K562 (cell line): ENCODE measurements around the gene DEPDC1B. TPM values are rescaled to one million over a fixed set of nuclear protein-coding genes. Genes with fewer than 3 reads are reported as not detected.

Experiments
- ARID1B ChIP-seq: fragments of 450-650 bp; IDR thresholded peaks from 2 replicates; pipeline ENCODE4 v1.6.1; 2016; ENCODE audit warnings: antibody characterized with exemption, mild to moderate bottlenecking, inconsistent platforms
- CBX3 ChIP-seq, 2 experiments: IDR thresholded peaks; 1 replicate in 1 of 2; 2 replicates in 1 of 2; pipeline ENCODE4 v1.6.1; 2012; ENCODE audit warnings: inconsistent platforms in 2 of 2, low read length in 2 of 2, borderline replicate concordance in 1 of 2, control low read depth in 1 of 2
- GATAD2B ChIP-seq: fragments of 450-650 bp; IDR thresholded peaks from 2 replicates; pipeline ENCODE4 v1.6.1; 2017; ENCODE audit warnings: mild to moderate bottlenecking, borderline replicate concordance
- GTF2A2 ChIP-seq: IDR thresholded peaks from 2 replicates; pipeline ENCODE4 v1.6.1; 2016; ENCODE audit warnings: mild to moderate bottlenecking, missing genetic modification characterization, missing compliant biosample characterization
- HDAC1 ChIP-seq, 2 experiments: fragments of 450-650 bp; IDR thresholded peaks; 2 replicates each; pipeline ENCODE4 v1.6.1; 2016 to 2017; ENCODE audit warnings: inconsistent platforms in 1 of 2, mild to moderate bottlenecking in 1 of 2, moderate library complexity in 1 of 2
- HNRNPL ChIP-seq: fragments of 200-400 bp; formaldehyde crosslinking; IDR thresholded peaks from 2 replicates; pipeline ENCODE4 v1.6.1; 2017; ENCODE audit warnings: low read depth, mild to moderate bottlenecking, low read length
- PTRF ChIP-seq: fragments of 450-650 bp; IDR thresholded peaks from 2 replicates; pipeline ENCODE4 v1.6.1; 2016; ENCODE audit warnings: mild to moderate bottlenecking, missing genetic modification characterization, missing compliant biosample characterization
- RBM15 ChIP-seq: fragments of 200-400 bp; formaldehyde crosslinking; IDR thresholded peaks from 2 replicates; pipeline ENCODE4 v1.6.1; 2018; ENCODE audit warnings: mild to moderate bottlenecking, low read length, moderate library complexity; ENCODE audit not compliant: insufficient read depth
- SRSF3 ChIP-seq: fragments of 200-400 bp; formaldehyde crosslinking; IDR thresholded peaks from 2 replicates; pipeline ENCODE4 v1.6.1; 2016; ENCODE audit warnings: mild to moderate bottlenecking, low read length, moderate library complexity; ENCODE audit not compliant: insufficient read depth
- TEAD2 ChIP-seq: fragments of 450-650 bp; IDR thresholded peaks from 2 replicates; pipeline ENCODE4 v1.6.1; 2016; ENCODE audit warnings: missing genetic modification characterization, control low read depth, missing compliant biosample characterization
- ZNF24 ChIP-seq: fragments of 450-650 bp; IDR thresholded peaks from 2 replicates; pipeline ENCODE4 v1.6.1; 2016
- polyA plus RNA-seq, 8 experiments: library from polyadenylated mRNA; depleted of rRNA in 4 of 8; stranded (reverse) in 5 of 8; unstranded in 3 of 8; fragments of >200 nt; fragmentation: Nextera tagmentation in 2 of 8; fragmentation: Illumina TruSeq in 1 of 8; extraction: Ambion mirVana in 2 of 8; extraction: Trizol in 1 of 8; gene quantifications; 2 replicates each; pipeline versions ENCODE4 v1.2.1 to v1.2.3, GENCODE V29; 2011 to 2014; ENCODE audit warnings: inconsistent platforms in 1 of 8, missing spikeins in 1 of 8
- total RNA-seq, 7 experiments: library from RNA; depleted of rRNA in 6 of 7; stranded (reverse); fragments of >200 nt in 6 of 7; fragmentation: Illumina TruSeq in 2 of 7; extraction: Trizol in 2 of 7; gene quantifications; 2 replicates each; pipeline versions ENCODE4 v1.2.1 to v1.2.3, GENCODE V29; 2011 to 2021; ENCODE audit warnings: low replicate concordance in 1 of 7
- TF ChIP-seq, protein P1 (sequence below): fragments of 450-650 bp; IDR thresholded peaks from 2 replicates; pipeline ENCODE4 v1.7.0; 2016; ENCODE audit warnings: borderline replicate concordance

The DEPDC1B gene
- total and polyA plus RNA-seq, 9 of the 15 experiments (the other 6 are each of a cell fraction or from before 2014, with no cell fraction given), result 36.0 to 67.2 (median 44.5) TPM

DNA sequence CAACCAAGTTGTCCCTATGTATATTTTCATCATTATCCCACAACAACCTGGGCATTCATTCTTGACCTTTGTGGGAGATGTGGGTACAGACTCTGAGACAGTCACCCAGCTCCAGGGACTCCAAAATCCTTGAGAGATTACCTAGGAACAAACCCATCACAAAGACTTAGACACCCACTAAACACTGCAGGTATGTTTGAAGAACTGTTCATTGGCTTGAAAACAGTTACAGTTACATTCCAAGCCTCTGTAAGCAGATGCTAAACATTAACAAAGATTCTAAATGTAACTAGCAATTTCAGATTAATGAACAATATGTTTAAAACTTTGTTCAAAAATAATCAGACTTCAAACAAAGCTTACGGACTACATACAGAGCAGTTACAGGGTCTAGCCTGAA, 24.7 kb downstream of the DEPDC1B start (continued):
- TF ChIP-seq HDAC1 (IDR thresholded peaks at IDR 0.05) (no peak), PTRF (tag) (no peak), GTF2A2 (tag) (no peak), HNRNPL (no peak), RBM15 (no peak), GATAD2B (no peak), SRSF3 (no peak), ARID1B (no peak), CBX3 (IDR thresholded peaks at IDR 0.05; ENCODE audit: borderline replicate concordance in 1 of 2, low read length in 2 of 2) (no peak), TEAD2 (tag) (no peak), ZNF24 (no peak)
- TF ChIP-seq, protein P1, sequence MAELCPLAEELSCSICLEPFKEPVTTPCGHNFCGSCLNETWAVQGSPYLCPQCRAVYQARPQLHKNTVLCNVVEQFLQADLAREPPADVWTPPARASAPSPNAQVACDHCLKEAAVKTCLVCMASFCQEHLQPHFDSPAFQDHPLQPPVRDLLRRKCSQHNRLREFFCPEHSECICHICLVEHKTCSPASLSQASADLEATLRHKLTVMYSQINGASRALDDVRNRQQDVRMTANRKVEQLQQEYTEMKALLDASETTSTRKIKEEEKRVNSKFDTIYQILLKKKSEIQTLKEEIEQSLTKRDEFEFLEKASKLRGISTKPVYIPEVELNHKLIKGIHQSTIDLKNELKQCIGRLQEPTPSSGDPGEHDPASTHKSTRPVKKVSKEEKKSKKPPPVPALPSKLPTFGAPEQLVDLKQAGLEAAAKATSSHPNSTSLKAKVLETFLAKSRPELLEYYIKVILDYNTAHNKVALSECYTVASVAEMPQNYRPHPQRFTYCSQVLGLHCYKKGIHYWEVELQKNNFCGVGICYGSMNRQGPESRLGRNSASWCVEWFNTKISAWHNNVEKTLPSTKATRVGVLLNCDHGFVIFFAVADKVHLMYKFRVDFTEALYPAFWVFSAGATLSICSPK, result no peak
